Inflammatory macrophage treated with lipopolysaccharide for 1 hour (primary cell): ENCODE measurements around the gene RGS12.
"Not testable (repeated sequence)": the region's sequence is repeated elsewhere in the genome, so short reads cannot be mapped to it uniquely, and the experiment has no call there.

Experiments
- DNase-seq, 2 donors: peaks; one replicate each; pipeline ENCODE4 v3.0.0-alpha.2; 2020 to 2022

Gene RGS12

DNA sequence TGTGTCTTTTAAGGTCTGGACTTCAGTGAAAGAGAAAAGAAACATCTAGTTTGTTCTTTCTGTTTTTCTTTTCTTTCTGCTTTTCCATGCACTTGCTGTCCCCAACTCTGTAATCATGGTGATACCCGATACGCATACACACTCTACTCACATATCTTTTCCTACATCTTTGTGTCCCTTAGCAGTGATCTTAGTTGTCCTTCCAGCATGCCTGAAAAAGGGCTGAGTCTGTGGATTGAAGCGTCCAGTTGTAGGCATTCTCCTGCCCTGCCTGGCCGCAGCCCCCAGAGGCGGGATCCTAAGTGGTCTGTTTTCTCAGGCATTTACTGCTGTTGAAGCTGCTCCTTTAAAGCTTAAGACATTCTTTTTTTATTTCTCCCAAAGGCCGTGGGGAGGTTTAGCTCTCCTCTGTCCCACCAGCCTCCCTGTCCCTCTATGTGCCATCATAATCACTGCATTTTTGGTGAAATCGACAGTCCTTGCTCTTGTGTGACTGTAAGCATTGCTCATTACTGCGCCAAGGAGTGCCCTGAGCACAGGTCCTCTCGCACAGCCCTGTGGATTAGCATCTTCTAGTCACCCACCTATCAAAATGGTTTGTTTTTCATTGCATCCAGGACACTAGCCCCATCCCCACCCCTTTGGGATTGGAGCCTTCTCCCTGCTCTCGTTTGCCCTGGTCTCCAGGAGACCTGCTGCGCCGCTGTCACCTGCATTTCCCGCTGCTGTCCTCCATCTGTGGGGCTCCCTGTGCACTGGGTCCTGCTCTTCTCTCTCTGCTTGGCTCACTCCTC, 4.4 kb downstream of the RGS12 start:
- no peak for DNase-seq

DNA sequence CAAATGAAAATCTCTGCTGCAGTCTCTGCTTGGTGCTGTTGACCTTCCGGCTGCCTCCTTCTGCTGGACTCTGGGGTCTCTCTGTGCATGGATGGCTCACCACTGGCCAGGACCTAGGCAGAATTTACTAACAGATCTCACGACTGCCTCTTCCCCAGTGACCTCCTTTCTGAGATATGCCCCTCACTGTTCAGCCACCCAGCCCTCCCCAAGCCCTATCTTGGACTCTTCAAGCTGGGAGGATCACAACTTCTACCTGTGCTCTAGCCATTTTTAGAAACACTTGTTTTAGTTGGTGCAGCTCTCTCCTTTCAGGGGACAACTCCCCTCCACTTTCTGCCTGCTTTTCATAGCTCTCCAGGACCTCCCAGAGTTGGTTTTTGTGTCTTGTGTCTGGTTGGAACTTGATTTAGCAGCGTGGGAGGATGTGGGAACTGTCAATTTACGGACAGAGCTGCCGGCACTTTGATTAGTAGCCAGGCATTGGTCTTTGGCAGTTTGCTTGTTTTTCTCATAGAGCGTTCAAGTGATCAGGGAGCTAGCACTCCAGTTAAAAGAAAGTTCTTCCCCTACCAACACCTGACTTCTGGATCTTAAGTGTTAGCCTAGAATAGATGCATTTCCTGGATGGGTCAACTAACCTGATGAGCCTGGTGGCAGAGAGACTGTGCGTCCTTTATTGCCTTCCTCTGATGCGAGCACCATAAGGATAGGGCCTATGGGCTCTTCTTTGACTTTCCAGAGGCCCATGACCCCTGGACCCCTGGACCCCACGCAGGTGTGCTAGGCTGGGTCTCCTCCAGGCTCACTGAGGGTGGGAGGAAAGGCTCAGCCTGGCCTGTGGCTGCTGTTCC, 6.5 kb downstream of the RGS12 start:
- no peak for DNase-seq

DNA sequence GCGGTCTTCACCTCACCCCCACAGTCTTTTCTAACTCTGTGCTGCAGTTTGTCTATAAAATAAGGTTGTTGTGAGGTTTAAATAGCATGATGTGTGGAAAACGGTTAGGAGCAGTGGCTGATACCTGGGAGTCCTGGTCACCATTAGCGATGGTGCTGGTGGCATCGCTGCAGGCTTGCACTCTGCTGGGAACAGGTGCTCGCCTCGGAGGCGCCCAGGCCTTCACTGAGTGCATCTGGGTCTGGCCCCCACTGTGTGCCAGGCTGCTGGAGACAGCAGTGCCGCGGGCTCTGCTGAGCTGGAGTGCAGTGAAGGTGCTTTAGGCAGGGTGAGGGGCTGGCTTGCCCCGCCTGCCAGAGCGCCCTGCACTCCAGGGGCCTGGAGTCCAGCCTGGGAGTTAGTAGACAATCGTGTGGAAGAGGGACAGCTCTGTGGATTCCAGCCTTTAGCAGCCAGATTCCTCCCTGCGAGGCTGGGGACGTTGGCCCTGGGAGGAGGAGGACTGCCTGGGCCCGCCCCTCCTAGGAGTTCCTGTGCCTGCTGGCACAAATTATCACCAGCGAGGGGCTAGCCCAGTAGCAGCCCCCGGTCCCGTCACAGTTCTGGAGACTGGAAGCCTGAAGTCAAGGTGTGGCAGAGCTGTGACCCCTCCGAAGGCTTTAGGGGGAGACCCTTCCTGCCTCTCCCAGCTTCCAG, 7.3 kb downstream of the RGS12 start:
- DNase-seq, result no peak

DNA sequence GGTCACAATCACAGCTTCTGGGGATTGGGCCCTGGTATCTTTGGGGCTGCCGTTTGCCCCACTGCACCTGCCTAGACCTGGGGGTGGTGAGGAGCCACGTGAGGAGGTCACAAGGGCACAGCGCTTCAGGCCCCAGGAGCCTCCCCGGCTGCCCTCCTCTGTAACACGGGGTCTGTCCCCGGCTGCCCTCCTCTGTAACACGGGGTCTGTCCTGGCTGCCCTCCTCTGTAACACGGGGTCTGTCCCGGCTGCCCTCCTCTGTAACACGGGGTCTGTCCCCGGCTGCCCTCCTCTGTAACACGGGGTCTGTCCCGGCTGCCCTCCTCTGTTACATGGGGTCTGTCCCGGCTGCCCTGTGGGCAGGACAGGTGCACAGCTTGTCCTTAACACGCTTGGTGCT, 8.1 kb downstream of the RGS12 start:
- not testable (repeated sequence) for DNase-seq

DNA sequence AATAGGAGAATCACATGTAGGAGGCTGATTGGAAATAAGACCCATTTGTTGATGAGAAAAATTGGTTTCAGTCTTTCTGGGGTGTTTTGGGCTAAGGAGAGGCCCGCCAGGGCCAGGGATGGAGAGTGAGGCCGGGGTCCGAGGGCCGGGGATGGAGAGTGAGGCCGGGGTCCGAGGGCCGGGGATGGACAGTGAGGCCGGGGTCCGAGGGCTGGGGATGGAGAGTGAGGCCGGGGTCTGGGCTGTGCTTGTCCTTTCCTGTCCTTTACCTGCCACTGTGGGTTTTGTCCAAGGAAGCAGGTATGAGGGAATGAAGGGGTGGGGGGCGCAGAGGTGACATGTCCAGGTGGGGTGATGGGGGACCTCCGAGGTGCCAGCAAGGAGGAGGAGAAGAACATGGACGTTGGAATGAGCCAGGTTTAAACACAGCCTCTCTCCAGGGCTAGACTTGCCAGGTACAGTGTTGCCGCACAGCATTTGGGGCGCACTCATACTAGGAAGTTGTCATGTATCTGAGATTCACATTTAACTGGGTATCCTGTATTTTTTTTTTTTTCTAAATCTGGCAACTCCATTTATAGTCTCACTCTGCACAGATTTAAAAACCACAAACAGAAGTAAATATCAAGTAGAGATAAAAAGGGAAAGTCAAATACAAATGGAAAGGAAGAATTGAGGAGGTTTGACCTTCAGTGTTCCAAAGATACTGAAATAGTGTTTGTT, 8.8 kb downstream of the RGS12 start:
- no peak for DNase-seq

DNA sequence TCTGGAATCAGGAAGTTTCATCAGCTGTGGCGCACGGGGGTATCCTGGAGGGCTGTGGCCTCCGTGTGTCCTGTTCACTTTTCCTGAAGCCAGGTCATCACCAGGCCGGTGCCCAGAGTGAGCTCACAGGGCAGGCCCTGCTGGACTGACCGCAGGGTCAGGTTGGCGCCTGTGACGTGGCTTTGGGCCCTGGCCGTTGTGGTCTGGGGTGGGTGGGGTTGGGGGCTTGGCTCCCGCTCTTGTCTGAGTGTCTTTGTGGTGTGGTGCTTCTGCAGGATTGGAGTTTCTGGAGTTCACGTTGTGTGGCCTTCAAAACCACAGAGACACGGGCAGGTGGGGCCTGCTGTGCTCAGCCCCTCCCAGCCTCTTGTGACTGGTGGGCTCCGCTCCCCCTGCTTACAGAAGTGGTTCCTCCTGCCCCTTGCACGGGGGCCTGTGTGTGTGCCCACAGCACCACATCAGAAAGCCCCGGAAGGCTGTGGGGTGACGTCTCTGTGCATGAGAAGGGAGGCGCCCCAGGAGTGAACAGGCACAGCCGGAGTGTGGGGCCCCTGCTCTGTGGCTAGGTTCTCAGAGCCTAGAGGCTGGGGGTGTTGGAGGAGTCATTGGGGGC, 9.5 kb downstream of the RGS12 start:
- DNase-seq, result no peak

DNA sequence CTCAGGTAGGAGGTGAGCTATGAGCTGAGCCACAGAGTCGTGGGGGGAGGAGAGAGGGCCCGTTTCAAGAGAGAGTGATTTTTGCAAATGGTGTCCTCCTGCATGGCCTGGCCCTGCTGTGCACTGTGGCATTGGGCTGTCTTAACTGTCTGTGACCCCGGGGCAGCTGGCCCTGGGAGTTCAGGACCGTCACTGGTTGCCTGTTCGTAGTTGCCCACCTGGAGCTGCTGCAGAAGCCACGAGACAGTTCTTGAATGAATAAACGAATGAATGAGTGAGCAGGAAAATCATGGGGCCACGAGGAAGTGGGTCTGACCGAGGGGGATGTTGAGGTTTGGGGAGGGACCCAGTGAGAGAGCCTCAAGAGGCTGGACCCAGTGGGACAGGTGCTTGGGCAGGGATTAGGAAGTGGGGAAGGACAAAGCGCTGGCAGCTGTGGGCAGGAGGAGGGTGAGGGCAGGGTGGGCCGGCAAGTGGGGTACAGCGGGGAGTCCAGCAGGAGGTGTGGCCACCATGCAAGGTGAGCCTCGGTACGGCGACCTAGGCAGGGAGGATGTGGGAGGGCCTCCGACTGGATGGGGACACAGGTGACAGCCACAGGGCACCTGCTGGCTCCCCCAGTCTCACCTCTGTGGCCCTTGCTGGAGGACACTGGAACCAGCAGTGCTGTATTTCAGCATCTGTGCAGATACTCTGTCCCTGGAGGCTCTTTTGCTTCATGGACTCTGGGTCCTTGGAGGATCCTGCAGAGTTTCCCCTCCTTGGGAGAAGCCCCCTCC, 10.2 kb downstream of the RGS12 start:
- no peak for DNase-seq

DNA sequence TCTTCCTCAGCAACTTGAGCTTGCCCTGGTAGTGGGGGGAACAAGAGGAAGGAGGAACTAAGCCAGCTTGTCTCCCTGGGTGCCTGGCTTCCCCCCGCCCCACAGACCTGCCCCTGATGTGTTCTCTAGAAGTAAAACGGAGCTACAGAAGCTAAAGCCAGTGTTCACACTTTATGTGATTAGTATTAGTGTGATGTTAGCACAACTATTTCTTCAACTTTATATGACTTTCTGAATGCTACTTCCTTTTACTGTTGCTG, 10.7 kb downstream of the RGS12 start:
- no peak for DNase-seq

DNA sequence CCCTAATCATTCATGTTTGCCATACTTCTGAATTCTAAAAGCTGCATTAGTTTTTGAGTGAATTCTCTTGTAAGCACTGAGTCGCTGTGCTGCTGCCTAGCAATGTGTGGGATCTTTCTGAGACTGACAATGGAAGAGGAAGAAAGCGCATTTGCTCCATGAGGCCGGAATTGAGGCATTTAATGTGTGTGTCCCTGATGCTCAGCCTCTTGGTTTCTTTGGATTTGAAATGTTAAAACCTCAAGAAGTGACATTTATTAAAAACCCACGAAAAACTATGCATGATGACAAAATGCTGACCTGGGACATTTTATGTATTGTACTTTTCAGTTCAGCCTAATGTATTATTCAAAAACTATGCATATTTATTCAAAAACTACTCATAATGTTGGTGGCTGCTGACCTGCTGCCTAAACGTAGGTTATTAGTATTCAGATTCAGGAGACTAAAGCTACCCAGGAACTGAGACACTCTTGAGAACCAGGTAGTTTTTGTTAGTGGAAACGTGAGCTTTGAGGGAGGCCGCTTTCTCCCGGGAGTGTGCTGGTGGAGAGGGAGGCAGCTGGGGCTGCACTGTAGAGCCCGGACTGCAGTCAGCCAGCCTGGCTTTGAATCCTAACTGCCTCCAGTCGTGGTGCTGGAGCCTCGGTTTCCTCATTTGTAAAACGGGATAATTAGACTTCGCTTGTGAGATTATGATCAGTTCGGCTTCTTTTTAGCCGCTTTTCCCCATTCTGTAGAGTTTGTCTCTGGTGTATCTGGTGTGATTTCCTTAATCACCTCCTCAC, 11.3 kb downstream of the RGS12 start:
- no peak for DNase-seq

DNA sequence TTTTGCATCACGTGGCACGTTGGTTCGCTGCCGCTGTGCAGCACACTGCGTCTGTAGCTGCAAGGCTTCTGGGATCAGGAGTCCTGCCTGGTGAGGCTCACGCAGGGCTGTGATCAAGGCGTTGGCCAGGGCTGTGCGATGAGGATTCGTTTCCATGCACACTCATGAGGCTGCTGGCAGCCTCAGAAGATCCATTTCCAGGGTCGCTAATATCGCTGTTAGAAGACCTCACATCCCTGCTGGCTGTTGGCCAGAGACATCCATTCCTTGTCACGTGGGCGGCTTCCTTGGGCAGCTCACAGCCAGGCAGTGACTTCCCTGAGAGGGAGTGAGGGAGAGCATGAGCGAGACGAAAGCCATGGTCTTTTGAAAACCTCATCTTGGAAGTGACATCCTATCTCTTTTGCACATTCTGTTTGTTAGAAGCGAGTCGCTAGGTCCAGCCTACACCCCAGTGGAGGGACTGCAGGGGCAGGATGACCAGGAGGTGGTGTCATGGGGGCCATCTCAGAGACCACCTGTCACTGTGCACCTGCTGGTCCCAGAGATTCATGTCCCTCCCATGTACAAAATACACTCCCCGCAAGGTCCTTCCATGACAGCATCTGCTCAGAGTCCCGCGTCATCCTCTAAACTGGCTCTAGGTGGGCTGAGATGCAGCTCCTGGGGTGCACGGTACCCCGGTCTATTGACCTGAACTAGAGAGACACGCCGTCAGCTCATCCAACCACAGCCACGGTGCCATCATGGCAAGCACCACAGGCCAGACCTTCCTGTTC, 12.2 kb downstream of the RGS12 start:
- DNase-seq, result no peak

DNA sequence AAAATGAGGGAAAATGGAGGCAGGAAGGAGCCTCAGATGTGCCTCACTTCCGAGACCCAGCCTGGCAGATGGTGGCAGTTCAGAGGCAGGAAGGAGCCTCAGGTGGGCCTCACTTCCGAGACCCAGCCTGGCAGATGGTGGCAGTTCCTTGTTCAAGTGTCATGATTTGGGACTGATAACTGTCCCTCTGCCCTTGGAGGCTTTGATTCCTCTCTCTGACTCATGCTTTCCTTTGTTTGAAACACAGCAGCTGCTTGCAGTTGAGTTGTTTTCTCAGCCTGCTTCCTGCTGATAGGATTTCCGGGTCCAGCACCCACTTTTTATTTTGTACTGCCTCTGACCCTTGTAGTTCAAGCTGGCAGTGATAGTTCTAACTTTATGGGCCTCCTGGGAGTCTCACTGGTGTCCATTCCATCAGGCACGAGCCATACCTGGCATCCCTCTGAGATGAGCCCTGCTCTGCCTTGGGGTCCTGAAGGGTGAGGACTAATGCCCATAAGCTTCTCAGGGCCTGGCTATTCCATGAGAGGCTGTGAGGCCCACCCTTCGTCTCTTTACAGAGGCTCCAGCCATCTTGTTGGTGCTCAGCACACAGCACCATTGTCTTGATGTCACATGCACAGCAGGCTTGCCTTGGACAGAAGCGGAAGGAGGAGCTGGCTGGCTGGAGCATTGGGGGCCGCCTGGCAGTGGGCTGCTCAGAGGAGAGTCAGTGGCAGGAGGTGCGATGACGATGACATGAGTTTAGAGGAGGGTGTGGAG, 13.0 kb downstream of the RGS12 start:
- no peak for DNase-seq

DNA sequence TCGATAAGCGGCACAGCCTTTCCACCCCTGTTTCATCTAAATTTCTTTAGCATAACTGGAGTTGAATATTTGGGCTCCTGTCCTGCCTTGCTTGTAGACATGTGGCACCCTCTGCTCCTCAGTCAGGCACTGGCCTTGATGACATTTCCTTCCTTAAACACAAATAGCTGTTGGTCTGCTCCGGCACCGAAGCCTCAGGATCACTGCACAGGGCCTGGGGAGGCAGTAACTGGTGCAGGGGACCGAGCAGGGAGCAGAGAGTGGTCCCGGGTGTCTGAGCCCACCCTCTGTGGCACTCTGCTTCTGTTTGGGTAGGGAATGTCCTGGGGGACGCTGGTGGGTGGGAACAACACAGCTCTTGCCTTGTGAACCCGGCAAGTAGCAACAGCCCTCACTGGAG, 13.6 kb downstream of the RGS12 start:
- DNase-seq, result no peak

DNA sequence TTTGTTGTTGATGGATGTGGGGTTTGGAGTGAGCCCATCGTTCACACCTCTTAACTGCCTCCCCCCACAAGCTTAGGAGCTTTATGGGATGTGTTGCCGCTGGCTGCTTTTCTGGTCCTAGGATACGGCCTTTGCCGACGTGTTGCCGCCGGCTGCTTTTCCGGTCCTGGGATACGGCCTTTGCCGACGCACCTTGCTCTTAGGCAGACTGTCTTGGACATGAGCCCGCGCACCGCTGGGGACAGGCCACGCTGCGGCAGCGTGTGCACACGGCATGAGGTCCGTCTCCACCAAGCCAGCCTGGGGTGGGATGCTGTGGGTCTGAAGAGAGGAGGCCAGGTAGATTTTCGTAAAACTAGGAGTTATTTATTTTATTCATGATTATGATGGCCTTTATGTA, 14.2 kb downstream of the RGS12 start:
- no peak for DNase-seq

DNA sequence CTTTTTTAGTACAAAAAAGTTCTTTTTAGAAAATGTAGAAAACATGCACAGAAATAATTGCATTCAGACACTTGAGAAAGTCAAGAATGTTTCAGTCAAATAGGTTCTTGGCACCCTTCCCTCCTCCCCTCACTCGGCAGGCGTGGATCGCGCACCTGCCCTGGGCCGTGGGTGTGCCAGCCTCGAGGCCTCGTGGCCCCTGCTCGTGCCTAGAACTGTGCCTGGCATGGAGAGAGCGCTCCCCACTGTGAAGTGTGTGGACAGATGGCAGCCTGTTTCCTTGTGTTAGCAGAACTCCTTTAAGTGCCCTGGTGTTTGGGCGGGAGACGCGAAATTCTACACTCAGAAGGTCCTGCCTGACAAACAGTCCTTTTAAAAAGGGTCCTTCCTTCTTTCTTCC, 14.7 kb downstream of the RGS12 start:
- no peak for DNase-seq

DNA sequence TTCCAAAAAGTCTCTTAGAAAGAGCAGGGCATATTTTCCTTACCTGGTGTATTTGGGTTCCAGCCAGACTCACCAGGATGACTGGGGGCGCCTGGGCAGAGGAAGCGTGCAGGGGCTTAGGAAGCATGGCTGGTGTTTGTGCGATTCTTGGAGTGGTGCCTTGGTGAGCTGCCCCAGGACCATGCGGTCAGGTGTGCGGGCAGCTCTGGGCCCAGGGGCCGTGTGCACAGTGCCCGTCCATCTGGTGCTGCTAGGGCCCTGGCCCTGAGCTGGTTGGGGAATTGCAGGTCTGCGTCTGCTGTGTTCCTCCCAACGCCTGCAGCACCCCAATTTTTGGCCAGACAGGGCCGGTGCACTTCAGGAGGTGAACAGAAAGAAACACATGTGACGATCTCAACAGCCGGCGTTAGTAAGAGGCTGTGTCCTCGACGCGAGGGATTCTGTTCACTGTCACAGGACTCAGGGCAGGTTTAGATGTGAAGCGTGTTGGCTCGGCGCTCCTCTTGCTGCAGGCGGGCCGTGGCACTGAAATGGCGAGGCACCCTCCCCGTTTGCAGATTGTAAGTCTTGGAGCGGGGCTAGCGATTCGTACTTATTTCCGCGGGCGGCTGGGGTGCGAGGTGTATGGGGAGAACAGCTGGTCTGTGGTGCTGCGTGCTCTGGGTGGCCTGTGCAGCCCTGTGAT, 15.2 kb downstream of the RGS12 start:
- no peak for DNase-seq

DNA sequence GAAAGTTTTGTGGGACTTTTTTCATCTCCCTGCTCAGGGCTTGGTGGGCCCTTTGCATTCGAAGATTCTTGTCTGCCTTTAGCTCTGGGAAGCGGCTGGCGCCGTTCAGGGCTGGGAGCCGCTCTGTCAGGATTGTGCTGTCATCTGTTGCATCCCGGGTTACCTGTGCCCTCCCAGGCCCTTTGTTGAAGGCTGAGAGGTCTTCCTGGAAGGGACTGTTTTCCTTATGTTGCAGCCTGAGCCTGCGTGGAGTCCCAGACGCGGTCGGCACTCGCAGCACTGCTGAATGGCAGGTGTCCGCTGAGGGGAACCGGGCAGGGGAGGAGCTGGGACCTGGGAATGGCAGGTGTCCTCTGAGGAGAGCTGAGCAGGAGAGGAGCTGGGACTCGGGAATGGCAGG, 15.9 kb downstream of the RGS12 start:
- DNase-seq, result no peak

DNA sequence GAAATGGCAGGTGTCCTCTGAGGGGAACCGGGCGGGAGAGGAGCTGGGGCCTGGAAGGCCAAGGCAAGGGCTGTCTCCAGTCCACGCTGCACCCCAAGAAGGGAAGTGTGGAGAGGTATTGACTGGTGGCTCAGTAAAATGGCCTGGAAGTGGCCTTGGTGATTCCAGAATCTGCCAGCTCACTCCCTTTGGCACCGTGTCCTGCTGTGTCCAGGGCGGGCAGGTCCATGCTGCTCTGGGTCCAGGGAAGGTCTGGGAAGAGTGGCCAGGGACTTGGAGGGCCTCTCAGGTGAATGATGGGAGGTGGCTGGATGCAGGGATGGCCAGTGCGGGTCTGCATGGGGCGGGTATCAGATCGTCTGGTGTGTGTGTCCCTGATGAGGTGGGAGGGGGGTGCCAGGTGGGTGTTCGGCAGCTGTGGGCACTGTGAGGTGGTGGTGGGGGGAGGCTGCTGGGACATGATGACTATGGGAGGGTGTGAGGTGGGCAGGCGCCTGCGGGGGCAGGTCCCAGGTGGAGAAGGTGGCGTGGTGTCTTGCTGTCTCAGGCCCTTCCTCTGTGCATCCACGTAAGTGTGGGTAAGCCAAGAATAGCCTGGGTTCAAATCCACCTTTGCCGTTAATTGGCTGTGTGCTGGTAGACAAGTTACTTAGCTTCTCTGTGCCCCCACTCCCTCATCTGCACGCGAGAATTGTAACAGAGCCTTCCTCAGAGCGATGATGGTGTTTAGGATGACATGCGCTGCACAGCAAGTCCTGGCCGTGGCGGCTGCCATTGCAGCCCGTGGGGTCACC, 17.7 kb downstream of the RGS12 start:
- DNase-seq, result no peak

DNA sequence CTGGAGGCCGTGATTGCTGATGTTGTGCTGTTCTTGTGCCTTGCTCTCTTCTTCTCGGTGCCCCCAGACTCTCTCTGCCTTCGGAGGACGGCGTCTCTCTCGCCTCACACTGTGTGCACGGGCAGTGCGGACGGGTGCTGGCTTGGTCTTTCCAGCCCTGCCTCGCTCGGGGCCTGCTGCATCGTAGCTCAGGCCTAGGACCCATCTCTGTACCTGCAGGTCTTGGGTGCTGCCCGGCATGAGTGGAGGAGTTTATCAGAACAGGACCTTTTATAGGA, 18.2 kb downstream of the RGS12 start:
- DNase-seq, result no peak
